ENCODE measurements around the gene NDFIP2.

The NDFIP2 gene

GRCh38 chr13:79538757-79539156 lies 57.8 kb downstream of the NDFIP2 start:
- Histone ChIP-seq H3K9ac (ENCODE audit: low read depth, low read length) (no peak overlapping the region), H3K27ac (ENCODE audit: low read depth, low read length) (no peak overlapping the region), H3K4me3 (ENCODE audit: low read depth, low read length) (no peak overlapping the region), H3K4me1 (ENCODE audit: control insufficient read depth, insufficient read depth, low read length) (peaks cover 26% of the 10 kb centered on the region), H3K27me3 (ENCODE audit: control insufficient read depth, insufficient read depth, low read length) (no peaks in the 10 kb centered on the region), H3K36me3 (ENCODE audit: control insufficient read depth, insufficient read depth, low read length) (no peaks in the 10 kb centered on the region; the same call in 1 of the 2 replicates), H3K9me3 (ENCODE audit: control insufficient read depth, insufficient read depth, low read length) (no peaks in the 10 kb centered on the region)

DNA sequence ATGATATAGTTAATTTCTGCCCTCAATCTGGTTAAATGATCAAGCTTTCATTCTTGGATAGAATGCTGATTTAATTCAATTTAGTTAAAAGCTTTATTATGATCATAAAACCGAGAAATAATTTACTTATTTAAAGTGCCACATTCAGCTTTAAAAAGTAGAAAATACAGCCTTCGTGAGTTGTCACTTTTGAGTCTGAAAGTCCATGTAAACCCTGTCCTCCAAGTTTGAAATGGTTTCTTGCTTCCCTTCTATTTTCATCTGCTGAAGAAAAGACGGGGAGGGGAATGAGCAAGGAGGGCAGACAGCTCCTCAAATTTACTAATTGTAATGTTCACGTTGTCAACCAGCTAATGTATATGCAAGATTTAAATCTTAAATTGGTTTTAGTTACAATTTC lies 59.5 kb downstream of the NDFIP2 start:
- Histone ChIP-seq H3K9ac (ENCODE audit: low read depth, low read length) (no peak overlapping the region), H3K4me3 (ENCODE audit: low read depth, low read length) (no peak overlapping the region), H3K27me3 (ENCODE audit: control insufficient read depth, insufficient read depth, low read length) (no peaks in the 10 kb centered on the region), H3K27ac (ENCODE audit: low read depth, low read length) (no peak overlapping the region), H3K9me3 (ENCODE audit: control insufficient read depth, insufficient read depth, low read length) (no peaks in the 10 kb centered on the region), H3K4me1 (ENCODE audit: control insufficient read depth, insufficient read depth, low read length) (peaks cover 19% of the 10 kb centered on the region), H3K36me3 (ENCODE audit: control insufficient read depth, insufficient read depth, low read length) (no peaks in the 10 kb centered on the region; the same call in 1 of the 2 replicates)

GRCh38 chr13:79541426-79542049 lies 60.6 kb downstream of the NDFIP2 start:
- Histone ChIP-seq H3K27ac (ENCODE audit: low read depth, low read length) (no peak overlapping the region), H3K4me1 (ENCODE audit: control insufficient read depth, insufficient read depth, low read length) (peaks cover 9% of the 10 kb centered on the region), H3K9me3 (ENCODE audit: control insufficient read depth, insufficient read depth, low read length) (no peaks in the 10 kb centered on the region), H3K27me3 (ENCODE audit: control insufficient read depth, insufficient read depth, low read length) (no peaks in the 10 kb centered on the region), H3K4me3 (ENCODE audit: low read depth, low read length) (no peak overlapping the region), H3K9ac (ENCODE audit: low read depth, low read length) (no peak overlapping the region), H3K36me3 (ENCODE audit: control insufficient read depth, insufficient read depth, low read length) (no peaks in the 10 kb centered on the region; the same call in 1 of the 2 replicates)

- Histone ChIP-seq H3K4me3 (ENCODE audit: low read depth, low read length) (no peak overlapping the region), H3K27ac (ENCODE audit: low read depth, low read length) (peak overlapping the region; percentile 40), H3K36me3 (ENCODE audit: control insufficient read depth, insufficient read depth, low read length) (no peaks in the 10 kb centered on the region; the same call in 1 of the 2 replicates), H3K4me1 (ENCODE audit: control insufficient read depth, insufficient read depth, low read length) (peaks cover 15% of the 10 kb centered on the region), H3K27me3 (ENCODE audit: control insufficient read depth, insufficient read depth, low read length) (no peaks in the 10 kb centered on the region), H3K9ac (ENCODE audit: low read depth, low read length) (no peak overlapping the region), H3K9me3 (ENCODE audit: control insufficient read depth, insufficient read depth, low read length) (no peaks in the 10 kb centered on the region)
These were observed 62.9 kb downstream of the NDFIP2 start for GRCh38 chr13:79543883-79544282.

- Histone ChIP-seq H3K4me3 (ENCODE audit: low read depth, low read length) (no peak overlapping the region), H3K9ac (ENCODE audit: low read depth, low read length) (no peak overlapping the region), H3K36me3 (ENCODE audit: control insufficient read depth, insufficient read depth, low read length) (no peaks in the 10 kb centered on the region; the same call in 1 of the 2 replicates), H3K4me1 (ENCODE audit: control insufficient read depth, insufficient read depth, low read length) (peaks cover 15% of the 10 kb centered on the region), H3K27ac (ENCODE audit: low read depth, low read length) (no peak overlapping the region), H3K27me3 (ENCODE audit: control insufficient read depth, insufficient read depth, low read length) (no peaks in the 10 kb centered on the region), H3K9me3 (ENCODE audit: control insufficient read depth, insufficient read depth, low read length) (no peaks in the 10 kb centered on the region)
These were observed 66.5 kb downstream of the NDFIP2 start for GRCh38 chr13:79547211-79548195.

DNA sequence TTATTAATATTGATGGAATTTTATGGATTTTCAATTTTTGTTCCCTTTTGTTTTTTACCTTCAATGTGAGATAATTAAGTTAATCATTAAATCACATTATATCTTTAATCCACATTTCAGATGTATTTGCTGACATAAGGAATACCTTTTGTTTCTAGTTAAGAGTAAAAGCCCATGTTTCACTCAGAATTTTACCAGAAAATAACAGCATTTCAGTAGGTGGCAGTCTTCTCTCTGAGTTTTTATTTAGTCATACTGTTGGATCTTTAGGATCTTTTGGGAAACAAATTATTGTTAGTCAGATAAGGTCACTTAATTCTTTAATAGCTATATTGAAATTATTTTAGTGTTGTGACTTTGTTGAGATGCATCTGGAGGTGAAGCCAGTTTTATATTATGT lies 67.9 kb downstream of the NDFIP2 start:
- H3K36me3 ChIP-seq (ENCODE audit: control insufficient read depth, insufficient read depth, low read length): no peaks in the 10 kb centered on the region; the same call in 1 of the 2 replicates
- no peak overlapping the region for H3K9ac ChIP-seq (ENCODE audit: low read depth, low read length)
- H3K4me1 ChIP-seq (ENCODE audit: control insufficient read depth, insufficient read depth, low read length): peaks cover 12% of the 10 kb centered on the region
- H3K27ac ChIP-seq (ENCODE audit: low read depth, low read length): no peak overlapping the region
- H3K4me3 ChIP-seq (ENCODE audit: low read depth, low read length): no peak overlapping the region
- no peaks in the 10 kb centered on the region for H3K9me3 ChIP-seq (ENCODE audit: control insufficient read depth, insufficient read depth, low read length)
- H3K27me3 ChIP-seq (ENCODE audit: control insufficient read depth, insufficient read depth, low read length): no peaks in the 10 kb centered on the region

DNA sequence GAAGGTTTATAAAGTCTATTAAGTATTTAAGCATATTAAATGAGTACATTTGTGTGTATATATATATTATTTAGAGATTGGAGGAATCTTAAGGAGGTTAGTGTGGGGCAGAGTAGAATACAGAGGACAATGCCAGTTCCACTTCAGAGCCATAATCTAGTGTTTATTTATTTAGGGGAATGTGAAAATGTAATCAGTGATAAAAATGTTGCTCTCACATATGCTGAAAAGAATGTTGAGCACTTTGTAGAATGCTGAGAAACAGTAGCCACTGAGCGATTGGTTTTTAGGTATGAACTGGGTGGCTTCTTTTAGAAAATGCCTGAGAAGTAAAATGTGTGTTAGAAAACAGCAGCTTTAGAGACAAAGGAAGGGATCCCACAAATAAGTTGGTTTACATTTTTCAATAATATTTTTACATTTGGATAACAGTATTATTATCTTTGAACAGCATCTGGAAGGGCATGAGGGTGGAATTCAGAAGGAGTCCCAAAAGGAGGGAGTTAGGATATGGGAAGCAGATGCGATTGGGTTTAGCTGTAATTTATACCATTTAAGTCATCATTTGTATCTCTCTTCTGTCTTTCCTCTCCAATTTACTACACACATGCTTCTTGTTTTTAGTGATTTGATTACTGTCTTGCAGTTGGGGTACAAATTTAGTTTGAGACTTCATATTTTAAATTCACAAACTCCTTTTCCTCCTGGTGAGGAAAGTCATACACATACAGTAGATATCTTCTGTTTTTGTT lies 68.6 kb downstream of the NDFIP2 start:
- H3K27me3 ChIP-seq (ENCODE audit: control insufficient read depth, insufficient read depth, low read length): no peaks in the 10 kb centered on the region
- no peak overlapping the region for H3K9ac ChIP-seq (ENCODE audit: low read depth, low read length)
- H3K9me3 ChIP-seq (ENCODE audit: control insufficient read depth, insufficient read depth, low read length): no peaks in the 10 kb centered on the region
- no peaks in the 10 kb centered on the region; the same call in 1 of the 2 replicates for H3K36me3 ChIP-seq (ENCODE audit: control insufficient read depth, insufficient read depth, low read length)
- peaks cover 6% of the 10 kb centered on the region; the same call in 1 of the 2 replicates for H3K4me1 ChIP-seq (ENCODE audit: control insufficient read depth, insufficient read depth, low read length)
- no peak overlapping the region for H3K4me3 ChIP-seq (ENCODE audit: low read depth, low read length)
- H3K27ac ChIP-seq (ENCODE audit: low read depth, low read length): no peak overlapping the region

- Histone ChIP-seq H3K9me3 (ENCODE audit: control insufficient read depth, insufficient read depth, low read length) (no peaks in the 10 kb centered on the region), H3K36me3 (ENCODE audit: control insufficient read depth, insufficient read depth, low read length) (no peaks in the 10 kb centered on the region), H3K4me3 (ENCODE audit: low read depth, low read length) (no peak overlapping the region), H3K4me1 (ENCODE audit: control insufficient read depth, insufficient read depth, low read length) (no peaks in the 10 kb centered on the region), H3K9ac (ENCODE audit: low read depth, low read length) (no peak overlapping the region), H3K27ac (ENCODE audit: low read depth, low read length) (no peak overlapping the region), H3K27me3 (ENCODE audit: control insufficient read depth, insufficient read depth, low read length) (no peaks in the 10 kb centered on the region)
These were observed 76.7 kb downstream of the NDFIP2 start for GRCh38 chr13:79557666-79558065.

DNA sequence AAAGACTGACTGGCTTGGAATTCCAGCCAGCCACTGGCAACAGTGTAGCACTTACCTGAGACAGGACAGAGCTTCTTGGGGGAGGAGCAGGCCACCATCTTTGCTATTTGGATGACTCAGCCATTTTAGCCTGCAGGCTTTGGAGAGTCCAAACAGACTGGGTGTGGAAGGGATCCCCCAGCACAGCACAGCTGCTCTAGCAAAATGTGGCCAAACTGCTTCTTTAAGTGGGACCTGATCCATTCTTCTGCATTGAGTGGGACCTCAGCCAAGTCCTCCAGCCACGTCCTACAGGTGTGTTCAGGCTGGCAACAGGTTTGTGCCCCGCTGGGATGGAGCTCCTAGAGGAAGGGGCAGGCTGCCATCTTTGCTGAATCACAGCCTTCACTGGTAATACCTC lies 80.0 kb downstream of the NDFIP2 start:
- Histone ChIP-seq H3K4me1 (ENCODE audit: control insufficient read depth, insufficient read depth, low read length) (no peaks in the 10 kb centered on the region), H3K27ac (ENCODE audit: low read depth, low read length) (no peak overlapping the region), H3K36me3 (ENCODE audit: control insufficient read depth, insufficient read depth, low read length) (no peaks in the 10 kb centered on the region), H3K4me3 (ENCODE audit: low read depth, low read length) (no peak overlapping the region), H3K9me3 (ENCODE audit: control insufficient read depth, insufficient read depth, low read length) (no peaks in the 10 kb centered on the region), H3K27me3 (ENCODE audit: control insufficient read depth, insufficient read depth, low read length) (no peaks in the 10 kb centered on the region), H3K9ac (ENCODE audit: low read depth, low read length) (no peak overlapping the region)

DNA sequence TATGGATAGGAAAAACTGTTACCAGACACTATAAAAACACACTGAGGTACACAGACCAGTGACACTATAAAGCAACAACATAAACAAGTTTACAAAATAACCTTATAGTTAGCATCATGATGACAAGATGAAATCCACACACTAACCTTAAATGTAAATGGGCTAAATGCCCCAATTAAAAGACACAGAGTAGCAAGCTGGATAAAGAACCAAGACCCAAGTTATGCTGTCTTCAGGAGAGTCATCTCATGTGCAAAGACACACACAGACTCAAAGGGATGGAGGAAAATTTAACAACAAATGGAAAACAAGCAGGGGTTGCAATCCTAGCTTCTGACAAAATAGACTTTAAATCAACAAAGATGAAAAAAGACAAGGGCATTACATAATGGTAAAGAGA lies 81.6 kb downstream of the NDFIP2 start:
- Histone ChIP-seq H3K36me3 (ENCODE audit: control insufficient read depth, insufficient read depth, low read length) (no peaks in the 10 kb centered on the region), H3K4me3 (ENCODE audit: low read depth, low read length) (no peak overlapping the region), H3K27ac (ENCODE audit: low read depth, low read length) (no peak overlapping the region), H3K27me3 (ENCODE audit: control insufficient read depth, insufficient read depth, low read length) (no peaks in the 10 kb centered on the region), H3K4me1 (ENCODE audit: control insufficient read depth, insufficient read depth, low read length) (no peaks in the 10 kb centered on the region), H3K9ac (ENCODE audit: low read depth, low read length) (no peak overlapping the region), H3K9me3 (ENCODE audit: control insufficient read depth, insufficient read depth, low read length) (no peaks in the 10 kb centered on the region)

All from HUES48 (cell line).